HG03460 (cell line): ENCODE data around the gene FSHR.

Experiments used
- ATAC-seq: cut with Tn5 transposase; IDR thresholded peaks from one replicate; pipeline ENCODE4 v1.9.1; 2021; ENCODE audit not compliant: unreplicated experiment

Gene FSHR

GRCh38 chr2:49033394-49034185 lies 120.7 kb downstream of the FSHR start:
- no peak for ATAC-seq

DNA sequence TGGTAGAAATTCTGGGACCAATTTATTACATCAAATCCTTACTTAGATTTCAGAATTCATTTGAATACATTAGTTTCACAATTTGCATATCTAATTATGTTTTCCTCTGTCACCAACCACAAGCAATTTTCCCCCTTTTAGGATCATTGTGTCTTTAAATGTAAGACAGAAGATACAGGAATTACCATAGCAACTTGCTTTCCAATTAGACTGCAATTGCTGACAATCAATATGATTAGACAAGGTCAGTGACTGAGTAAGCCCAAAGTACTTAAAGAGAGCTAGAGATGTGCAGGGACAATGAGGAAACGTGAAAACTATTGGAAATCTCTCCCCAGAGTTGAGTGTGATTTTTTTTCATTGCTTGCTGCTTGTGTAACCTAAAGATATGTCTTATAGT lies 121.4 kb downstream of the FSHR start:
- no peak for ATAC-seq

GRCh38 chr2:49032126-49032525 lies 122.2 kb downstream of the FSHR start:
- ATAC-seq = no peak

DNA sequence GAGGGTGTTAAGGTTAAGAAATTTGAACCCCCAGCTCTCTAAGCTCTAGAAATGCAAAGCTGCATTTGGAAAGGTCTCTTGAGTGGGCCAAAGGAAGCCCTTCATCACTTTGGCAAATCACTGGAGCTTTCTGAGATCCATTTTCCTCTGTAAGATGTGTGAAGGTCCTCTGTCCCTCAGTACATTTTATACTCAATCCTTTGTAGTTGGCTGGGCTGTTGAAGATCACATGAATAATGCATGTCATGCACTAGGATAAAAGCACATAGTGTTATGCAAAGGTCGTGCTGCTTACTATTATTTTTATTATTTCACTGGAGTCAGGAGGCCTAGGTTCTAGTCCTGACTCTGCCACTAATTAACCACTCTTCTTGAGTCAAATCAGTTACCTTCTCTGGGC lies 124.9 kb downstream of the FSHR start:
- ATAC-seq = no peak

GRCh38 chr2:49028101-49028500 lies 126.2 kb downstream of the FSHR start:
- peak; percentile 88 for ATAC-seq

GRCh38 chr2:49026706-49027105 lies 127.6 kb downstream of the FSHR start:
- no peak for ATAC-seq

DNA sequence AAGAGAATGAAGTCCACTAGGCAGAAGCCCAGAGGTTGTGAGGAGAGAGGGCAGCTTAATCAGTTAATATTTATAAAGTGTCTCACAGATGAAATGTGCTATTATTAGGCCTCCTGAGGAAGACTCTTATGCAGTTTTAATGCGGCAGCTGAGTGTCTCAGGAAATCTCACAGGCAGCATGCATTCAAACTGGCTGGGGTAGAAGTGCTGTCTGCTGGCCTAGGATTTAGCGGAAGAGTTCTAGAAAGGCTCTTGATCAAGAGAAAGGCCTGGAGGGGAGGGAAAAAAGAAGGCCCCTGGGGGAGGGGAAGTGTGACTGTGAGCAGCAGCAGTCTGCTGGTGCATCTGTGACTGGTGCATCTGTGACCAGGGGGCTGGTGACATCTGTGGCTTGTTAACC lies 133.0 kb downstream of the FSHR start:
- ATAC-seq = no peak

DNA sequence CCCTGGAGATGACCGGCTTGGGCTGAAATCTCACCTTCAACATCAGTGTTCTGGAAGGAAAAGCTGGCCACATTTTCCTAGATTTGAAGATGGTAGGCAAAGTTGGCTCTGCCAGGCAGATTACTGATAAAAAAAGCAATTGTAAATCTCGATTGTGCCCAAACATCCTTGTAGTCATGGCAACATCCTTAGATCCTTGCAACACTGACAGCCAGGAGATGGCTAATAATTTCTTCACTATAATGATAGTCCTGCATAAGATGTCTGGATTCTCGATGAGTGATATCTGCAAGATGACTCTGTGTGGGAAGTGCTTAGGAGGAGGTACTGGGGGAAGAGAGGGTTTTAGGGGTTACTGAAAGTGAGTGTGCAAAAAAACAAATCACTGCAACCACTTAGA lies 149.1 kb downstream of the FSHR start:
- ATAC-seq = no peak

GRCh38 chr2:49004036-49004626 lies 150.2 kb downstream of the FSHR start:
- ATAC-seq = peak; percentile 62

DNA sequence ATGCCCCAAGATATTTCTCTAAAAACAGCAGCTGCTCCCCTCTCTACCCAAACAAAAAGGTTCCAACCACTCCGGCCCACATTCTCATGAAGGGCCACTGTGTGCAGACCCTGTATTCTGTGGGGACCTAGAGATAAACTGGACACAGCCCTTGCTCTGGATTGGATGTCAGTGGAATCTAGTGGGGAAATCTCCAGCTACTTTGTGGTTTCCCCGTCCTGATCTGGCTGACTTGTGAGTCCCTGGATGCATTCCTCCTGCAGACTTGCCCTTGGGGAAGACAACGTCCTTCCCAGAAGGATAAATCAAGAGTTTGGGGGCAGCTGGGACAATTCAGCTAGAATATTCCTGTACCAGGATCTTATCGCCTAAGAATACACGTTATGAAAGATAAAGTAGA lies 151.1 kb downstream of the FSHR start:
- ATAC-seq = no peak

- no peak for ATAC-seq
These were observed 151.6 kb downstream of the FSHR start for GRCh38 chr2:49002750-49003149.

DNA sequence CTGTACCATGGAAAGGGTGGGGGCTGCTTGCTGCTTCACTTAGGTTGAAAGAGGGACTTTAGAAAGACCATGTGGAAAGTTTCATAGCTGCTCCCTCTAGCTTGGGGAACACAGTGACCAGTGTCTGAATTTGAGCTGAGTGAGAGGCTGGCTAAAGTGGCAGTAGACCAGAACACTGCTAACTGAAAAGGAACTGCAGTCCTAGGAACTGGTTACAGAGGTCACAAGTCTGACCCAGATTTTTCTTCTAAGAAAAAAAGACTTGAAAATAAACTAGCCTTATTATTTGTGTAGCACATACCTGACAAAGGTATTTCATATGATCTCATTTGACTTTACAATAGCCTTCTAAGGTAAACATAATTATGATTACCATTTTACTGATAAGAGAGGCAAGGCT lies 153.6 kb downstream of the FSHR start:
- no peak for ATAC-seq

- ATAC-seq = no peak
These were observed 155.9 kb downstream of the FSHR start for GRCh38 chr2:48998449-48998848.

DNA sequence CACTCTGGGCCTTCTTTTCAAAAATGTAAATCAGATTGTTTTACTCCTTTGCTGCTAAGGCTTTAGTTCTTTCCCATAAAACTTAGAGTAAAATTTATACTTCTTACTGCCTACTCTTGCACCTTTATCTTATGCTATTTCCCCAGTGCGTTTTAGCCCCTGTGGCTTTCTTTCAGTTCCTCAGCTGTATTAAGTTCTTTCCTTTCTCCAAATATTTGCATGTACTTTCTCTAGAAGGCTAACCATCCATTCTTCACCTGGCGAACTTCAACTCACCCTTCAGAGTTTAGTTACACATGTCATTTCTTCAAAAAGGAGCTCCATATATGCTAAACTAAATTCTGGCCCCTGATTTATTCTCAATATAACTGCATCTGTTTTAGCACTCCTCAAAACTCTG lies 160.7 kb downstream of the FSHR start:
- peak; percentile 45 for ATAC-seq

GRCh38 chr2:48991415-48992131 lies 162.7 kb downstream of the FSHR start:
- ATAC-seq = peak; percentile 49

- ATAC-seq = no peak
These were observed 169.4 kb downstream of the FSHR start for GRCh38 chr2:48984922-48985321.

- ATAC-seq = no peak
These were observed 170.8 kb downstream of the FSHR start for GRCh38 chr2:48983551-48983950.

- no peak for ATAC-seq
These were observed 171.4 kb downstream of the FSHR start for GRCh38 chr2:48982887-48983435.

- ATAC-seq = no peak
These were observed 173.5 kb downstream of the FSHR start for GRCh38 chr2:48980846-48981245.

DNA sequence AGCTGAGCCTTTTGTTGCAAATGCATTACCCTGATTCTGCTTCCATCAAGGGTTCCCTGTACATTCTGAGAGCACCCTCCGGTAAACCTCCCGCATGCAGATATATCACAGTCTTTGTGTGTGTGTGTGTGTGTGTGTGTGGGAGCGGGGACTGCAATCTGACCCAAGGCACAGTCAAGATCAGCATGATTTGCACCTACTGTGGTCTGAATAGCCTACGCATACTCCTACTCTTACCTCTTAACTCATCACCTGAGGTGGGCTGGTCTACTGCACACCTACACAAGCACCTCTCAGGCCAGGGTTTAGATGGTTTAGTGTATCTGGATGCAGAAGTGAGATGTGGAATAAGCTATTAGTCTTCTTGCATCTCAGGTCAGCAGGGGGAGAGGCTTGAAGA lies 174.6 kb downstream of the FSHR start:
- ATAC-seq = no peak

DNA sequence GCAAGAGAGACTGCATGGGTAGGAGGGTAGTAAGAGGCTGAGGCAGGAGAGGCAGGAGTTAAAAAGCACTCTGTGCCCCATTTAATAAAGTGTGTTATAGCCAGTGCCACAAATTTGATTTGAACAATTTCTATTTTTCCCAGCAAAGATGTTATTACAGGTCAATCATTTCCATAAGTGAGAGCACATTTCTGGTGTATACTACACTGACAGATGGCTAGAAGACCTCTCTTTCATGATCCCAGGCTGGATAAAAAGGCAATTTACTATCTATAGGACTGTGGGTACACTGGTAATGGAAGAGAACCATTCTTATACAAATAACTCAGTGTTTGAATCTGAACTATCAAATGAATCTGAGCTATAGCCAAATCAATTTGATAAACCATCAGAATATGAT lies 176.2 kb downstream of the FSHR start:
- no peak for ATAC-seq

- no peak for ATAC-seq
These were observed 182.5 kb downstream of the FSHR start for GRCh38 chr2:48971801-48972200.
